Endothelial cell (in vitro differentiated cells): ENCODE measurements around the gene FMC1. TPM values are rescaled to one million over a fixed set of nuclear protein-coding genes. Genes with fewer than 3 reads are reported as not detected.

Experiments used
- DNase-seq: peaks from one replicate; pipeline ENCODE4 v3.0.0; 2021; ENCODE audit warnings: low spot score
- H3K27ac Mint-ChIP-seq: one replicate; pipeline ENCODE4 v1.8.0; 2021; ENCODE audit warnings: mixed read lengths, inconsistent platforms; ENCODE audit not compliant: unreplicated experiment
- H3K27me3 Mint-ChIP-seq: one replicate; pipeline ENCODE4 v1.8.0; 2021; ENCODE audit warnings: mild to moderate bottlenecking, moderate library complexity, mixed read lengths, inconsistent platforms; ENCODE audit not compliant: unreplicated experiment
- H3K36me3 Mint-ChIP-seq: one replicate; pipeline ENCODE4 v1.8.0; 2021; ENCODE audit warnings: mild to moderate bottlenecking, low read depth, mixed read lengths, inconsistent platforms; ENCODE audit not compliant: unreplicated experiment
- H3K4me1 Mint-ChIP-seq: one replicate; pipeline ENCODE4 v1.8.0; 2021; ENCODE audit warnings: mild to moderate bottlenecking, mixed read lengths, inconsistent platforms; ENCODE audit not compliant: unreplicated experiment
- H3K4me3 Mint-ChIP-seq: one replicate; pipeline ENCODE4 v1.8.0; 2021; ENCODE audit warnings: mild to moderate bottlenecking, mixed read lengths, inconsistent platforms; ENCODE audit not compliant: unreplicated experiment
- H3K9me3 Mint-ChIP-seq: one replicate; pipeline ENCODE4 v1.8.0; 2021; ENCODE audit warnings: mixed read lengths, inconsistent platforms; ENCODE audit not compliant: unreplicated experiment
- total RNA-seq: library from RNA; stranded (reverse); fragmentation: NEBNext Ultra II Directional; extraction: Animal tissue kit (Norgen Biotek cat#: 25700); gene quantifications from one replicate; pipeline ENCODE4 v1.2.1, GENCODE V29; 2021; ENCODE audit not compliant: unreplicated experiment
- TF ChIP-seq, protein P1 (sequence below): fragments of 200-600 bp; sonication (generic); IDR thresholded peaks from one replicate; pipeline ENCODE4 v1.5.0; 2021; ENCODE audit warnings: antibody characterized with exemption; ENCODE audit not compliant: unreplicated experiment

FMC1 gene
- total RNA-seq, 1 donor from 2014 or later = 9.0 TPM

GRCh38 chr7:139360210-139360947 is 19.2 kb downstream of the FMC1 start:
- peaks cover 5% of the 10 kb centered on the region for H3K27me3 Mint-ChIP-seq
- H3K9me3 Mint-ChIP-seq = no peaks in the 10 kb centered on the region
- peaks cover 2% of the 10 kb centered on the region for H3K36me3 Mint-ChIP-seq
- H3K4me3 Mint-ChIP-seq = peak overlapping the region; percentile 97
- peaks cover 23% of the 10 kb centered on the region for H3K4me1 Mint-ChIP-seq
- peak overlapping the region; percentile 99 for H3K27ac Mint-ChIP-seq
- TF ChIP-seq, protein P1, sequence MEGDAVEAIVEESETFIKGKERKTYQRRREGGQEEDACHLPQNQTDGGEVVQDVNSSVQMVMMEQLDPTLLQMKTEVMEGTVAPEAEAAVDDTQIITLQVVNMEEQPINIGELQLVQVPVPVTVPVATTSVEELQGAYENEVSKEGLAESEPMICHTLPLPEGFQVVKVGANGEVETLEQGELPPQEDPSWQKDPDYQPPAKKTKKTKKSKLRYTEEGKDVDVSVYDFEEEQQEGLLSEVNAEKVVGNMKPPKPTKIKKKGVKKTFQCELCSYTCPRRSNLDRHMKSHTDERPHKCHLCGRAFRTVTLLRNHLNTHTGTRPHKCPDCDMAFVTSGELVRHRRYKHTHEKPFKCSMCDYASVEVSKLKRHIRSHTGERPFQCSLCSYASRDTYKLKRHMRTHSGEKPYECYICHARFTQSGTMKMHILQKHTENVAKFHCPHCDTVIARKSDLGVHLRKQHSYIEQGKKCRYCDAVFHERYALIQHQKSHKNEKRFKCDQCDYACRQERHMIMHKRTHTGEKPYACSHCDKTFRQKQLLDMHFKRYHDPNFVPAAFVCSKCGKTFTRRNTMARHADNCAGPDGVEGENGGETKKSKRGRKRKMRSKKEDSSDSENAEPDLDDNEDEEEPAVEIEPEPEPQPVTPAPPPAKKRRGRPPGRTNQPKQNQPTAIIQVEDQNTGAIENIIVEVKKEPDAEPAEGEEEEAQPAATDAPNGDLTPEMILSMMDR = no peak
- DNase-seq = peak; percentile 98

DNA sequence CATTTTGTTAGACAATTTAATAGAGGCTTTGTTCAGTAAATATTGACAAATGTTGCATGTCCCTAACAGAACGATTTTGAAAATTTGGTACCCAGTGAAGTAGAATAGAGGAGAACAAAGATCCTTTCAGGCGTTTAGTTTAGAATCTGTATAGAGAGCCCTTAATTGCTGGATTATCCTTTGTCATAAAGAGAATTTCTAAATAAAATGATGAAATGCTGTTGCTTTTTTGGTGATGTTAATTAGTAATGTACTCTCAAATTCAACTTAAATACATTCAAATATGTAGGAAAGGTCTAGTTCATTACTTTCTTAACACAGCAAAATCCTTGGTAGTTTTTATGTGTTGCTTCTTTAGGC is 19.8 kb downstream of the FMC1 start:
- Mint-ChIP-seq H3K9me3 (no peaks in the 10 kb centered on the region), H3K4me1 (peaks cover 23% of the 10 kb centered on the region), H3K36me3 (peaks cover 3% of the 10 kb centered on the region), H3K4me3 (peak overlapping the region; percentile 97), H3K27me3 (peaks cover 5% of the 10 kb centered on the region), H3K27ac (peak overlapping the region; percentile 99)
- no peak for DNase-seq
- TF ChIP-seq, protein P1 = no peak

- DNase-seq = no peak
- Mint-ChIP-seq H3K27me3 (peaks cover 5% of the 10 kb centered on the region), H3K4me1 (peaks cover 23% of the 10 kb centered on the region)
Observed at GRCh38 chr7:139361523-139361922, 20.4 kb downstream of the FMC1 start.

GRCh38 chr7:139362302-139362701 is 21.2 kb downstream of the FMC1 start:
- no peak for DNase-seq
- Mint-ChIP-seq H3K27ac (peak overlapping the region; percentile 64), H3K4me3 (peak overlapping the region; percentile 48), H3K4me1 (peaks cover 23% of the 10 kb centered on the region), H3K9me3 (no peaks in the 10 kb centered on the region), H3K36me3 (peaks cover 3% of the 10 kb centered on the region), H3K27me3 (peaks cover 5% of the 10 kb centered on the region)
- TF ChIP-seq, protein P1 = no peak

More at GRCh38 chr7:139361523-139361922, 20.4 kb downstream of the FMC1 start:
- Mint-ChIP-seq H3K27ac (peak overlapping the region; percentile 85), H3K9me3 (no peaks in the 10 kb centered on the region), H3K36me3 (peaks cover 3% of the 10 kb centered on the region), H3K4me3 (peak overlapping the region; percentile 97)
- TF ChIP-seq, protein P1 = no peak

GRCh38 chr7:139362981-139363380 is 21.8 kb downstream of the FMC1 start:
- Mint-ChIP-seq H3K27me3 (peaks cover 5% of the 10 kb centered on the region), H3K4me3 (peak overlapping the region; percentile 12), H3K36me3 (peaks cover 3% of the 10 kb centered on the region), H3K9me3 (no peaks in the 10 kb centered on the region), H3K4me1 (peaks cover 27% of the 10 kb centered on the region), H3K27ac (peak overlapping the region; percentile 74)
- TF ChIP-seq, protein P1 = no peak
- no peak for DNase-seq
